Myocyte (in vitro differentiated cells): ENCODE results near the gene PABPN1L. TPM values are rescaled to one million over a fixed set of nuclear protein-coding genes. Genes with fewer than 3 reads are reported as not detected.

Experiments used
- DNase-seq: peaks from one replicate; pipeline ENCODE4 v3.0.0-alpha.2; 2012; ENCODE audit warnings: low read depth
- total RNA-seq: library from RNA; depleted of rRNA; stranded (reverse); fragments of >200 nt; gene quantifications from 2 replicates; pipeline ENCODE4 v1.2.3, GENCODE V29; 2014

PABPN1L gene
- total RNA-seq, 1 donor from 2014 or later: 0.11 TPM

GRCh38 chr16:88814144-88814502, 52.3 kb downstream of the PABPN1L start:
- DNase-seq: no peak

Other genes with a start within 250 kb of the PABPN1L start
- not detected in 2 replicates for gene IL17C, start 228.1 kb downstream of the PABPN1L start, total RNA-seq
- 0.26 and 1.0 TPM in 2 replicates for gene CYBA, start 215.6 kb downstream of the PABPN1L start, total RNA-seq
- 55.8 and 177 TPM in 2 replicates for gene MVD, start 203.6 kb downstream of the PABPN1L start, total RNA-seq
- 0.10 and 7.3 TPM in 2 replicates for gene SNAI3, start 180.2 kb downstream of the PABPN1L start, total RNA-seq
- gene RNF166, start 160.3 kb downstream of the PABPN1L start, total RNA-seq: 18.7 and 26.1 TPM in 2 replicates
- 12.6 and 20.6 TPM in 2 replicates for gene CTU2, start 160.2 kb downstream of the PABPN1L start, total RNA-seq
- 198 and 238 TPM in 2 replicates for gene PIEZO1, start 81.4 kb downstream of the PABPN1L start, total RNA-seq
- gene CDT1, start 62.9 kb downstream of the PABPN1L start, total RNA-seq: 0.16 and 1.9 TPM in 2 replicates
- gene APRT, start 54.7 kb downstream of the PABPN1L start, total RNA-seq: 86.9 and 89.3 TPM in 2 replicates
- 26.8 and 34.8 TPM in 2 replicates for gene GALNS, start 9.7 kb downstream of the PABPN1L start, total RNA-seq
- 60.1 and 69.5 TPM in 2 replicates for gene TRAPPC2L, start 9.5 kb downstream of the PABPN1L start, total RNA-seq
- 0.72 and 1.7 TPM in 2 replicates for gene CBFA2T3, start 110.5 kb upstream of the PABPN1L start, total RNA-seq
- 17.3 and 19.7 TPM in 2 replicates for gene ACSF3, start 227.2 kb upstream of the PABPN1L start, total RNA-seq